Upper lobe of left lung (tissue), 6 donors: ENCODE measurements around the gene GATC. TPM values are rescaled to one million over a fixed set of nuclear protein-coding genes. Genes with fewer than 3 reads are reported as not detected.

Experiments used
- ATAC-seq, 2 donors: fragments of 200-7000 bp; cut with Tn5 transposase; one replicate each; pipeline ENCODE4 v1.9.1; 2022; ENCODE audit warnings: mild to moderate bottlenecking in 2 of 2, moderate library complexity in 2 of 2; ENCODE audit not compliant: low FRiP score in 2 of 2
- DNase-seq, 2 donors: peaks; one replicate each; pipeline ENCODE4 v3.0.0-alpha.2; 2019 to 2020
- H3K27ac ChIP-seq, 4 donors: fragments of 200-600 bp; sonication (generic); one replicate each; pipeline ENCODE4 v1.5.1; 2016 to 2019
- H3K27me3 ChIP-seq, 4 donors: fragments of 200-600 bp; sonication (generic); one replicate each; pipeline ENCODE4 v1.5.1; 2017 to 2019
- H3K36me3 ChIP-seq, 4 donors: fragments of 200-600 bp; sonication (generic); one replicate each; pipeline ENCODE4 v1.5.1; 2016 to 2019
- H3K4me1 ChIP-seq, 4 donors: fragments of 200-600 bp; sonication (generic); one replicate each; pipeline ENCODE4 v1.5.1; 2018 to 2019
- H3K4me3 ChIP-seq, 4 donors: fragments of 200-600 bp; sonication (generic); one replicate each; pipeline ENCODE4 v1.5.1; 2017 to 2019; ENCODE audit warnings: mild to moderate bottlenecking in 2 of 4, moderate library complexity in 1 of 4
- H3K9me3 ChIP-seq, 4 donors: fragments of 200-600 bp; sonication (generic); one replicate each; pipeline ENCODE4 v1.5.1; 2018 to 2019
- EP300 ChIP-seq, 4 donors: sonication (generic); formaldehyde crosslinking; IDR thresholded peaks; one replicate each; pipeline ENCODE4 v1.5.1; 2017; ENCODE audit warnings: antibody characterized with exemption in 4 of 4, control low read depth in 2 of 4
- POLR2A ChIP-seq, 4 donors: fragments of 450-650 bp; IDR thresholded peaks; one replicate each; pipeline ENCODE4 v1.5.1; 2016 to 2017; ENCODE audit warnings: antibody characterized with exemption in 4 of 4, mild to moderate bottlenecking in 2 of 4
- POLR2AphosphoS5 ChIP-seq, 2 donors: sonication (generic); formaldehyde crosslinking; IDR thresholded peaks; one replicate each; pipeline ENCODE4 v1.5.1; 2017; ENCODE audit warnings: antibody characterized with exemption in 2 of 2
- WGBS, 2 donors: methylation state at CpG; one replicate each; pipeline ENCODE4 v1.1.5; 2017 to 2018; 5-methylcytosine and 5-hydroxymethylcytosine counted together
- total RNA-seq, 6 donors: library from RNA; depleted of rRNA in 4 of 6; stranded (reverse); fragments of >200 nt in 4 of 6; gene quantifications; one replicate each; pipeline versions ENCODE4 v1.1.0 to v1.2.1, GENCODE V29; 2016 to 2021
- TF ChIP-seq, protein P1 (sequence below), 6 experiments: fragments of 450-650 bp in 4 of 6; fragments of 200-600 bp in 2 of 6; sonication (generic) in 2 of 6; IDR thresholded peaks; one replicate each; pipeline ENCODE4 v1.5.1; 2016 to 2019; ENCODE audit warnings: antibody characterized with exemption in 6 of 6
- donor health status: DM: no; HTN: no; CAD: no; lungs with moderate emphysema.
- donor health status: DM: no; HTN: yes; CAD: no; lungs with severe emphysema.

GATC gene
- total RNA-seq, 6 donors from 2014 or later: 11.8 to 35.6 (median 22.5) TPM

DNA sequence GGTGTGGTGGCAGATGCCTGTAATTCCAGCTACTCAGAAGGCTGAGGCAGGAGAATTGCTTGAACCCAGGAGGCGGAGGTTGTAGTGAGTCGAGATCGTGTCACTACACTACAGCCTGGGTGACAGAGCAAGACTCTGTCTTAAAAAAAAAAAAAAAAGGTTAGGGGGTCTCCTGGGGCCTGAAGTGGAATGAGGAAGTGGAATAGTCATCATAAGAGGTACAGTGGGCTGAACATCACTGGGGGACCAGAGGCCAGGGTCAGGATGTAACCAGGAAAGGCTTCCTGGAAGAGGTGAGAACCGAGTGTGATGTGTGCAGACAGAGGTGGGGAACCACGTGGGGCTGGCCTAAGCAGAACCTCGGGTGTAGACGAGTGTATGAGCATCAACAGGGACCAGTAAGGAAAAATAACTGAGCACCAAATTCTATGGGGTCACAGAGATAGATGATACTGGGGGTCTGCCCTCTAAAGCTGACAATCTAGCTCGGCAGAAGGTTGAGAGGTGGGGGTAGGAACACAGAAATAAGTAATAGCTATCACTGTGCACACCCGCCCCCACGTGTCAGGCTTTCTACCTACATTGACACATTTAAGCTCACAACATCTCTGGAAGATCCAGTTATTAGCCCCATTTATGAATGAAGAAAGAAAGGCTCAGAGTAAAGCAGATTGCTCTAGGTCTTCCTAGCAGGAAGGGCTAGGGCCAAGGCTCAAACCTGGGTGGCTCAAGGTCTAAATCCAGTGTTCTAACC, 13.3 kb upstream of the GATC start:
- WGBS, 2 donors: 55 to 60% methylated on average over 10 of the region's 10 CpGs
- no peaks in the 10 kb centered on the region for H3K36me3 ChIP-seq
- H3K4me3 ChIP-seq: no peak overlapping the region
- H3K9me3 ChIP-seq: no peaks in the 10 kb centered on the region
- no peaks in the 10 kb centered on the region for H3K27me3 ChIP-seq
- H3K27ac ChIP-seq: no peak overlapping the region
- TF ChIP-seq, protein P1, sequence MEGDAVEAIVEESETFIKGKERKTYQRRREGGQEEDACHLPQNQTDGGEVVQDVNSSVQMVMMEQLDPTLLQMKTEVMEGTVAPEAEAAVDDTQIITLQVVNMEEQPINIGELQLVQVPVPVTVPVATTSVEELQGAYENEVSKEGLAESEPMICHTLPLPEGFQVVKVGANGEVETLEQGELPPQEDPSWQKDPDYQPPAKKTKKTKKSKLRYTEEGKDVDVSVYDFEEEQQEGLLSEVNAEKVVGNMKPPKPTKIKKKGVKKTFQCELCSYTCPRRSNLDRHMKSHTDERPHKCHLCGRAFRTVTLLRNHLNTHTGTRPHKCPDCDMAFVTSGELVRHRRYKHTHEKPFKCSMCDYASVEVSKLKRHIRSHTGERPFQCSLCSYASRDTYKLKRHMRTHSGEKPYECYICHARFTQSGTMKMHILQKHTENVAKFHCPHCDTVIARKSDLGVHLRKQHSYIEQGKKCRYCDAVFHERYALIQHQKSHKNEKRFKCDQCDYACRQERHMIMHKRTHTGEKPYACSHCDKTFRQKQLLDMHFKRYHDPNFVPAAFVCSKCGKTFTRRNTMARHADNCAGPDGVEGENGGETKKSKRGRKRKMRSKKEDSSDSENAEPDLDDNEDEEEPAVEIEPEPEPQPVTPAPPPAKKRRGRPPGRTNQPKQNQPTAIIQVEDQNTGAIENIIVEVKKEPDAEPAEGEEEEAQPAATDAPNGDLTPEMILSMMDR (IDR thresholded peaks at IDR 0.05): no peak
- TF ChIP-seq POLR2AphosphoS5 (IDR thresholded peaks at IDR 0.05): no peak
- no peak for TF ChIP-seq EP300 (IDR thresholded peaks at IDR 0.05)
- no peak for TF ChIP-seq POLR2A (IDR thresholded peaks at IDR 0.05)
- no peak for DNase-seq
- ATAC-seq: no peak
- H3K4me1 ChIP-seq: peaks cover 0 to 3% (median 0%) of the 10 kb centered on the region in 4 donors

DNA sequence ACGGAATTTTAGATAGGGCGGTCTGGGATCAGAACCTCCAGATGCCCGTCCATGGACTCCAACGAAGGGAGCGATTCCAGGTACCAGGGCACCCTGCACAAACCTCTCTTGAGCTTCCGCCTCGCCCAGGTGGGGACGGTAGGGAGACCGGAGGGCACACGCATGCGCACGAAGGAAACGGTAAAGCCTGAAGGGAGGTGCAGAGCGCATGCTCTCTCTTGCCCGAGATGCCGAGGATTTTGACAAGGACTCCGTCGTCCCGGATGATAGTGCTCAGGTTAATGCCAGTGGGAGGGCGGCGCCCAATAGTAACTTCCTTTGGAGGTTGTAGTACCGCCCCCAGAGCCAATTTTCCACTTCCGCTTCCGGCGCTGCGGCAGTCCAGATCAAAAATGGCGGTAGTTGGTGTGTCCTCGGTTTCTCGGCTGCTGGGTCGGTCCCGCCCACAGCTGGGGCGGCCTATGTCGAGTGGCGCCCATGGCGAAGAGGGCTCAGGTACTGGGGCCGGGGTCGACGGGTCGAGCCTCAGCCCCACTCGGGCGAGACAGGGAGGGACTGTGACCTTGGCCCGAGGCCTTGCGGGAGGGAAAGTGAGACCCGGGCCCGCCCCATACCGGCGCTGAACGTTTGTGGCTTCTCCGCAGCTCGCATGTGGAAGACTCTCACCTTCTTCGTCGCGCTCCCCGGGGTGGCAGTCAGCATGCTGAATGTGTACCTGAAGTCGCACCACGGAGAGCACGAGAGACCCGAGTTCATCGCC, 8.3 kb upstream of the GATC start, which contains the start of gene COX6A1:
COX6A1 (plus strand) TSS at position 379 of the 760 bp plus-strand sequence; CDS start at position 393, 14 bp downstream.
- peak; percentile 97 to 98 for ATAC-seq
- Histone ChIP-seq H3K27me3 (no peaks in the 10 kb centered on the region), H3K9me3 (no peaks in the 10 kb centered on the region), H3K27ac (peak within 1 kb of the TSS; percentile 67 to 92 (median 82)), H3K36me3 (peaks cover 4 to 30% (median 15%) of the 10 kb centered on the region in 4 donors), H3K4me1 (peaks cover 16 to 19% (median 17%) of the 10 kb centered on the region in 4 donors), H3K4me3 (peak within 1 kb of the TSS; percentile 63 to 92 (median 82))
- TF ChIP-seq EP300 (IDR thresholded peaks at IDR 0.05) (no peak), POLR2A (IDR thresholded peaks at IDR 0.05) (peak in 3 of 4 donors; percentile 48 to 70 (median 50)), POLR2AphosphoS5 (IDR thresholded peaks at IDR 0.05) (peak; percentile 78 to 88)
- TF ChIP-seq, protein P1 (IDR thresholded peaks at IDR 0.05): peak in 3 of 6 experiments; percentile 15 to 37 (median 30)
- 1% methylated on average over 25 to 58 of the region's 59 CpGs for WGBS, 2 donors
- peak; percentile 90 to 98 for DNase-seq

DNA sequence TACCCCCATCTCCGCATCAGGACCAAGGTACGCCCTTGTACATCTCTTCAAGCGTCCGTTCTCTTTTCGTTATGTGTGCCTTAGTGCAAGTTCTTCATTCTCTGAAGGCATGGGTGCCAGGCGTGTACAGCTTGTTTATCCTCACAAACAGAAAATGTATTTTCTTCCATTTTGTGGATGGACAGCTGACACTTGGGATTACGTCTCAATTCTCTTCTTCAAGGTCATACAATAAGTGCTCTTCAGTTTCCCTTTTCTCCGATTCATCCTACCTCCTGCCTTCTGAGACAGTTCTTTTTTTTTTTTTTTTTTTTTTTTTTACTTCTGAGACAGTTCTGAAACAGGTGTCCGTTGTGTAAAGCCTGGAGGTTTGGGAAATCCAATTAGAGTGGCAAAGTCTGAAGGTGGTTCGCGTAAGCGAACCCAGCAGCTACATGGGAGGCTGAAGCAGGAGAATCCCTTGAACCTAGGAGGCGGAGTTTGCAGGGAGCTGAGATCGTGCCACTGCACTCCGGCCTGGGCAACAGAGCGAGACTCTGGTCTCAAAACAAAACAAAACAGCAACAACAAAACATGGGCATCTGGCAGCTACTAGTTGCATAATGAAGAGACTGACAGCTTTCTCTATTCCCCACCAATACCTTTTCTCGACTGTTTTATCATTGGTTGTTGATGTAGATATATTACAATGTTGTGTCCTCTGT, 7.6 kb upstream of the GATC start:
- WGBS, 2 donors: 40 to 43% methylated on average over 16 to 17 of the region's 17 CpGs
- no peak for DNase-seq
- Histone ChIP-seq H3K36me3 (peaks cover 4 to 37% (median 19%) of the 10 kb centered on the region in 4 donors), H3K9me3 (no peaks in the 10 kb centered on the region), H3K4me3 (peak overlapping the region; percentile 63 to 92 (median 82)), H3K27me3 (no peaks in the 10 kb centered on the region), H3K27ac (peak overlapping the region; percentile 67 to 92 (median 82)), H3K4me1 (peaks cover 16 to 19% (median 17%) of the 10 kb centered on the region in 4 donors)
- no peak for ATAC-seq
- TF ChIP-seq EP300 (IDR thresholded peaks at IDR 0.05): no peak
- no peak for TF ChIP-seq POLR2AphosphoS5 (IDR thresholded peaks at IDR 0.05)
- TF ChIP-seq, protein P1 (IDR thresholded peaks at IDR 0.05): no peak
- TF ChIP-seq POLR2A (IDR thresholded peaks at IDR 0.05): no peak

DNA sequence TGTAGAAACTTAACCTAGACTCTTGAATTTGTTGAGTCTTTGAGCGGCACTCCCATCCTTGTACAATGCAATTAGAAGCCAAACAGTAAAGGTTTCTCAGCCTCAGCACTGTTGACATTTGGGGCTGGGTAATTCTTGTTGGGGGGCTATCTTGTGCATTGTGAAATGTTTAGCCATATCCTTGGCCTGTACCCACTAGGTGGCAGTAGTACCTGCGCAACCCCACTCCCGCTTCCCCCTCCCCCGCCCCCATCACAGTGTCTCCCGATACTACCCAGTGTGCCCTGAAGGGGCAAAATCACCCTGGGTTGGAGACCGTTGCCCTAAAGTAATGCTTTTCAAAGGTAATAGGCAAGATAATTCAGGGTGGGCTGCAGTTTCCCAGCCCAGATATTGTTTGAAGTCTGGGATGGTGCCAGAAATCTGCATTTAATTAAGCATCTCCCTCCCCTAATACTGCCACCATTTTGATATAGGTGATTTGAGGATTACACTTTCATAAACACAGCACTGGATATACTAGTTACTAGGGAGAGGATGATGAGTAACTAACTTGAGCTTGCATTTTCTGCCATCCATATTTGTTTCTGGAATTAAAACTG, 6.5 kb upstream of the GATC start:
- DNase-seq (peak in 1 of 2 donors; percentile 55), ATAC-seq (peak; percentile 30 to 47)
- H3K27me3 ChIP-seq: no peaks in the 10 kb centered on the region
- no peak overlapping the region for H3K4me3 ChIP-seq
- WGBS, 2 donors: 15 to 35% methylated on average over 3 to 6 of the region's 6 CpGs
- TF ChIP-seq, protein P1 (IDR thresholded peaks at IDR 0.05): peak in 5 of 6 experiments; percentile 26 to 55 (median 42)
- no peak for TF ChIP-seq POLR2A (IDR thresholded peaks at IDR 0.05)
- H3K27ac ChIP-seq: no peak overlapping the region
- peaks cover 16 to 20% (median 18%) of the 10 kb centered on the region in 4 donors for H3K4me1 ChIP-seq
- H3K36me3 ChIP-seq: peaks cover 4 to 48% (median 26%) of the 10 kb centered on the region in 4 donors
- H3K9me3 ChIP-seq: no peaks in the 10 kb centered on the region
